RWPE2 (cell line): ENCODE measurements around the gene PHF2.

ENCODE experiments used
- ATAC-seq: fragments of 200-7000 bp; cut with Tn5 transposase; 3 replicates; pipeline ENCODE4 v1.9.1; 2021; ENCODE audit warnings: low read depth
- DNase-seq: peaks from one replicate; pipeline ENCODE4 v3.0.0-alpha.2; 2020; ENCODE audit warnings: low spot score
- H3K27ac ChIP-seq: fragments of 450-650 bp; 2 replicates; pipeline ENCODE4 v1.5.1; 2017; ENCODE audit warnings: mild to moderate bottlenecking; ENCODE audit not compliant: poor library complexity, severe bottlenecking
- H3K27me3 ChIP-seq: fragments of 250-450 bp; sonication (Bioruptor Pico); 2 replicates; pipeline ENCODE4 v1.5.1; 2021; ENCODE audit warnings: mild to moderate bottlenecking, moderate library complexity; ENCODE audit not compliant: insufficient read depth, poor library complexity, severe bottlenecking
- H3K36me3 ChIP-seq: fragments of 250-450 bp; sonication (Bioruptor Pico); 2 replicates; pipeline ENCODE4 v1.5.1; 2020; ENCODE audit warnings: low read depth, mild to moderate bottlenecking, moderate library complexity
- H3K4me1 ChIP-seq: fragments of 250-450 bp; sonication (Bioruptor Pico); 2 replicates; pipeline ENCODE4 v1.5.1; 2021; ENCODE audit warnings: mild to moderate bottlenecking, moderate library complexity; ENCODE audit not compliant: insufficient read depth, poor library complexity, severe bottlenecking
- H3K4me3 ChIP-seq: fragments of 250-450 bp; sonication (Bioruptor Pico); 2 replicates; pipeline ENCODE4 v1.5.1; 2021; ENCODE audit warnings: mild to moderate bottlenecking, moderate library complexity; ENCODE audit not compliant: severe bottlenecking
- H3K9me3 ChIP-seq: fragments of 250-450 bp; sonication (Bioruptor Pico); 2 replicates; pipeline ENCODE4 v1.5.1; 2021; ENCODE audit warnings: mild to moderate bottlenecking, moderate library complexity; ENCODE audit not compliant: severe bottlenecking
- TF ChIP-seq, protein P1 (sequence below): fragments of 450-650 bp; IDR thresholded peaks from one replicate; pipeline ENCODE4 v1.5.1; 2017; ENCODE audit warnings: mild to moderate bottlenecking, moderate library complexity; ENCODE audit not compliant: poor library complexity, severe bottlenecking

Gene PHF2

DNA sequence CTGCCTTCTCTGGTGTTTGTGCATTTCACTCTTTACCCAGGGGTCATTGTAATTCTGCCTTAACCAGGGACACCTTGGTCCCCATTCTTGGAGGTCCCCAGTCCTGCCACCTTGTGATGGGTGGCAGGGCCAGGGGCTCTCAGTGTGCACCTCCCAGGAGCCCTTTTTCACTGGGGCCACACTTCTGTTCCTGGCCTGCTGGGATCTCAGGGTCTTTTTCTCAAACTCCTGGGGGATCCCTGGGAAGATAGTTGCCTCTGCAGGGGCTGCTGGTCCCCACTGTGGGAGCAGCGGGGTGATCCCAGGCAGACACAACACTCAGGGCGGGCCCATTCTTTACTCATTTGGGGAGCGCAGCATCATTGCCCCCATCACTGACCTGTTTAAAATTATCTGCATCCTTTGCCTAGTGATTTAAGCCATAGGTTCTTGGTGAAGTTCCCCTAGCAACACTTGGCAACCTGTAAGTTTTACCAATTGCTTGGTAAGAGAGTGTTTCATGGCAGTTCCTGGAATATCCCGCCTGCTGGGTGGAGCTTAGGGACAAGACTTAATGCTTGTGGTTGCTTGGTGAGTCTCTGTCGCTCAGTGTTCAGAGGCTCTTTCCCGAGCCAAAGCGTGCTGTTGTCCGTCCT is 15.7 kb downstream of the PHF2 start:
- H3K27ac ChIP-seq, result no peak overlapping the region
- peaks cover 21% of the 10 kb centered on the region for H3K4me1 ChIP-seq
- DNase-seq (no peak), ATAC-seq (no peak)
- H3K4me3 ChIP-seq, result no peak overlapping the region
- no peaks in the 10 kb centered on the region for H3K27me3 ChIP-seq
- TF ChIP-seq, protein P1, sequence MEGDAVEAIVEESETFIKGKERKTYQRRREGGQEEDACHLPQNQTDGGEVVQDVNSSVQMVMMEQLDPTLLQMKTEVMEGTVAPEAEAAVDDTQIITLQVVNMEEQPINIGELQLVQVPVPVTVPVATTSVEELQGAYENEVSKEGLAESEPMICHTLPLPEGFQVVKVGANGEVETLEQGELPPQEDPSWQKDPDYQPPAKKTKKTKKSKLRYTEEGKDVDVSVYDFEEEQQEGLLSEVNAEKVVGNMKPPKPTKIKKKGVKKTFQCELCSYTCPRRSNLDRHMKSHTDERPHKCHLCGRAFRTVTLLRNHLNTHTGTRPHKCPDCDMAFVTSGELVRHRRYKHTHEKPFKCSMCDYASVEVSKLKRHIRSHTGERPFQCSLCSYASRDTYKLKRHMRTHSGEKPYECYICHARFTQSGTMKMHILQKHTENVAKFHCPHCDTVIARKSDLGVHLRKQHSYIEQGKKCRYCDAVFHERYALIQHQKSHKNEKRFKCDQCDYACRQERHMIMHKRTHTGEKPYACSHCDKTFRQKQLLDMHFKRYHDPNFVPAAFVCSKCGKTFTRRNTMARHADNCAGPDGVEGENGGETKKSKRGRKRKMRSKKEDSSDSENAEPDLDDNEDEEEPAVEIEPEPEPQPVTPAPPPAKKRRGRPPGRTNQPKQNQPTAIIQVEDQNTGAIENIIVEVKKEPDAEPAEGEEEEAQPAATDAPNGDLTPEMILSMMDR, result no peak
- H3K9me3 ChIP-seq, result no peaks in the 10 kb centered on the region
- H3K36me3 ChIP-seq, result no peaks in the 10 kb centered on the region

DNA sequence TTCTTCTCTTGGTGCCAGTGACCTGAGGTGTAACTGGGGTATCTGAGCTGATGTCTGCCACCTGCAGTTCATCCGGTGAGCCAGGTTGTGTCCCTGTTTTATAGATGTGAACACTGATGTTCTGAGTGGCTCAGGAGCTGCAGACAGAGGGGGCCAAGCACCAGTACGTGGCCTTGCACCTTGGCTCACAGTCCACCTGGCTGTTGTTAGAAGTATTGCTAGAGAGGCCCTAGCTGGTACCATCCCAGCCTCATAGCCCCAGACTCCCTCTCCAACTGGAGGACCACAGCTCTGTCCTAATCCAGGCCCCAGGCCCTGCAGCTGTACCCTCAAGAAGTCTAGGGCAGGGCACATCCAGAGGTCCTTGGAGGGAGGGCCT is 16.2 kb downstream of the PHF2 start:
- TF ChIP-seq, protein P1, result peak; percentile 8
- Histone ChIP-seq H3K36me3 (no peaks in the 10 kb centered on the region), H3K27me3 (no peaks in the 10 kb centered on the region), H3K4me1 (peaks cover 21% of the 10 kb centered on the region), H3K4me3 (no peak overlapping the region), H3K9me3 (no peaks in the 10 kb centered on the region), H3K27ac (no peak overlapping the region)
- DNase-seq (no peak), ATAC-seq (peak; percentile 35; the same call in 1 of the 3 replicates)

DNA sequence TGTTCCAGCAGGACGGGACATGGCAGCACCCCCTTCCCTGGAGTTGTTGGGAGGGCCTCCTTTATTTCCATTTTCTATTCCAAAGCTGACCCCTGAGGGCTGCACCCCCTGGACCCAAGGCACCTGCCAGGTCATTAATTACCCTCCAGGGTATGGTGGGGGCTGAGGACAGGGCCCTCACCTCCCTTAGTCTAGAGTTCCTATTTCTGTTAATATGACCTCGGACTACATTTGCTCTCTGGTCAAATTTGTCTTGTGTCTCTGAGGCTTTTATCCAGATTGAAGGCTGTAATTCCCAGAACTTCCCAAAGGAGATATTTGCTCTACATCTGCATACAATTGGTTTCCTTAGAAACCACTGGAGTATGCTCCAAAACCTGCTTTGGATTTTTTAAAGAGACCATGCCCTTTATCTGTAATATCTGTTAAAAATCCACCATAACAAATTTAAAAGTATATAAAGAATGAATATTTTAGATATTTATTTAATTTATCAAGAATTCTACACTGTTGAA is 16.8 kb downstream of the PHF2 start:
- TF ChIP-seq, protein P1, result peak; percentile 0
- Histone ChIP-seq H3K27ac (peak overlapping the region; percentile 50), H3K9me3 (no peaks in the 10 kb centered on the region), H3K4me1 (peaks cover 21% of the 10 kb centered on the region), H3K36me3 (no peaks in the 10 kb centered on the region), H3K4me3 (no peak overlapping the region), H3K27me3 (no peaks in the 10 kb centered on the region)
- DNase-seq, result no peak
- no peak for ATAC-seq

DNA sequence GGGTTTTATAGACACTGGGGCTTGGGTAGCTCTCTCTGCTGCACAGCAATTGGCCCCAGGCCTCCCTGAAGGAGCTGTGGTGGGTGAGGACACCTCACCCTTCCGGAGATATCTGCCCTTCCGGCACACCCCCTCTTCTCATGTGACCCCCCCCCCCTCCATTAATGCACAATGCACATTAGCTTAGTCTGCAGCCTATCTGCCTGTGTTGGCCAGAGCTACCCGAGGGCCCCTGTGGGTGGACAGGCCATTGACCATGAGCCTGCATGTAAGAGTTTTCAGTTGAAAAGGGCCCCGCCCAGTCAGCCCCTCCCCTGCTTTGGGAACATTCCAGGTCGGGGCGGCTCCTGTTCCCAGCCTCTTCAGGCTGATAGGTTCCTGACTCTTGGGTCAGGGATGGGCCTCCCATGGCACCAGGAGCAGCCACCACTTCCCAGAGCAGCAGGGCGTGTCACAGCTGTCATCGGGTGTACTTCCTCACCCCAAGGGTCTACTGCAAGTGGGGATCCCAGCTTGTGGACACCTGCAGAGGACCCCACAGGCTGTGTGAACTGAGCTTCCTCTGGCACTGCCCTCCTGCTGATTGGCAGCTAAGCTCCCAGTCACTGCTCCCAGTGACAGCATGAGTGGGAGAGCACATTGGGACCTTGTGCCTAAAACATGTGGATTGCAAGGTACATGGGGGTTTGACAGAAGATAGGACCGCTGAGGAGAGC is 17.8 kb downstream of the PHF2 start:
- Histone ChIP-seq H3K9me3 (no peaks in the 10 kb centered on the region), H3K36me3 (no peaks in the 10 kb centered on the region), H3K4me3 (no peak overlapping the region), H3K27me3 (no peaks in the 10 kb centered on the region), H3K4me1 (peaks cover 26% of the 10 kb centered on the region), H3K27ac (peak overlapping the region; percentile 50)
- DNase-seq (no peak), ATAC-seq (peak; percentile 66)
- TF ChIP-seq, protein P1, result no peak

DNA sequence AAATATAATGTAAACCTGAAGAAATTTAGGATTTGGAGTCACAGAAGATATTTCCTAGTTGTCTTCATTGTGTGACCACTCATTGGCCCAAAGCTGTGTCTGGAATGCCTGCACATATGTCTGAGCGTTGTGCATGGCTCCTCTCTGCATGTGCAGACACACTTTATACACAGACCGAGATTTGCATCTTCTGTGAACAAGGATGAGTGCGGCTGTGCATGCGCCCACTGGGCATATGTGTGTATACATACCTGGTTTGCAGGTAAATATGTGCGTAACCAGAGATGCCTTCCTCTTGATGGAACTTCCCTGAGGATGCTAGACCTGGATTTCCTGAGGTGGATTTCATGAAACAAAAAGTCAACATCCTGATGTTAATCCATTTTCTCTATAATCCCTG is 19.1 kb downstream of the PHF2 start:
- TF ChIP-seq, protein P1, result no peak
- ATAC-seq, result no peak
- no peaks in the 10 kb centered on the region for H3K9me3 ChIP-seq

More for the DNA sequence above, 19.1 kb downstream of the PHF2 start:
- no peaks in the 10 kb centered on the region for H3K27me3 ChIP-seq
- DNase-seq, result no peak
- H3K36me3 ChIP-seq, result no peaks in the 10 kb centered on the region
- no peak overlapping the region for H3K4me3 ChIP-seq
- no peak overlapping the region for H3K27ac ChIP-seq
- H3K4me1 ChIP-seq, result peaks cover 26% of the 10 kb centered on the region
